IMR-90 (cell line): Measurements from ENCODE around the gene NRDC. TPM values are rescaled to one million over a fixed set of nuclear protein-coding genes. Genes with fewer than 3 reads are reported as not detected.

Source experiments
- ATAC-seq: fragments of 200-7000 bp; cut with Tn5 transposase; 2 replicates; pipeline ENCODE4 v1.9.1; 2020; ENCODE audit warnings: low read depth, mild to moderate bottlenecking, moderate library complexity
- BruUV-seq: library from RNA; stranded (reverse); fragments of 400-500 nt; replicated peaks from 2 replicates; lab custom pipeline; 2021; lab: Mats Ljungman, UMichigan
- CTCF ChIA-PET: fragments of 300-600 bp; formaldehyde crosslinking; extraction: SDS; loops from one replicate; lab custom pipeline; 2021; ENCODE audit warnings: antibody characterized with exemption; lab: Yijun Ruan, JAX
- POLR2A ChIA-PET: fragments of 300-600 bp; sonication (Branson Sonifier 250); formaldehyde crosslinking; loops from one replicate; lab custom pipeline; 2022; ENCODE audit warnings: antibody characterized with exemption; ENCODE audit not compliant: unreplicated experiment; lab: Charles Lee
- DNase-seq: peaks from one replicate; pipeline ENCODE4 v3.0.0; 2013
- H2AFZ ChIP-seq: replicated peaks from 2 replicates; pipeline ENCODE3; 2013; ENCODE audit warnings: low read length, mild to moderate bottlenecking; ENCODE audit not compliant: poor library complexity
- H2AK5ac ChIP-seq: 2 replicates; pipeline ENCODE4 v1.6.1; 2013; ENCODE audit warnings: low read depth, low read length, inconsistent platforms
- H2AK9ac ChIP-seq: replicated peaks from 2 replicates; pipeline ENCODE3; 2013; ENCODE audit warnings: mild to moderate bottlenecking, low read depth, low read length, moderate library complexity; ENCODE audit not compliant: poor library complexity
- H2BK120ac ChIP-seq: 2 replicates; pipeline ENCODE4 v1.6.1; 2013; ENCODE audit warnings: low read depth, low read length, inconsistent platforms
- H2BK15ac ChIP-seq: 3 replicates; pipeline ENCODE4 v1.6.1; 2013; ENCODE audit warnings: low read depth, low read length, inconsistent platforms
- H2BK20ac ChIP-seq: 2 replicates; pipeline ENCODE4 v1.6.1; 2013; ENCODE audit warnings: low read depth, mild to moderate bottlenecking, inconsistent platforms, low read length, moderate library complexity
- H2BK5ac ChIP-seq: 2 replicates; pipeline ENCODE4 v1.6.1; 2013; ENCODE audit warnings: mild to moderate bottlenecking, low read depth, low read length, inconsistent platforms; ENCODE audit not compliant: poor library complexity, severe bottlenecking
- H3K14ac ChIP-seq: replicated peaks from 2 replicates; pipeline ENCODE4 v1.6.1; 2013; ENCODE audit warnings: low read depth, low read length, inconsistent platforms
- H3K18ac ChIP-seq: 2 replicates; pipeline ENCODE4 v1.6.1; 2013; ENCODE audit warnings: low read depth, low read length, control low read depth
- H3K23ac ChIP-seq: 2 replicates; pipeline ENCODE4 v1.6.1; 2013; ENCODE audit warnings: low read depth, low read length, inconsistent platforms
- H3K27ac ChIP-seq: 2 replicates; pipeline ENCODE4 v1.5.1; 2013; ENCODE audit warnings: mild to moderate bottlenecking, control low read depth, low read length; ENCODE audit not compliant: insufficient read depth
- H3K27me3 ChIP-seq: 2 replicates; pipeline ENCODE4 v1.6.1; 2013; ENCODE audit warnings: low read length; ENCODE audit not compliant: control insufficient read depth, insufficient read depth
- H3K36me3 ChIP-seq: 2 replicates; pipeline ENCODE4 v1.6.1; 2013; ENCODE audit warnings: low read length, mixed read lengths; ENCODE audit not compliant: control insufficient read depth, insufficient read depth
- H3K4ac ChIP-seq: 2 replicates; pipeline ENCODE4 v1.6.1; 2013; ENCODE audit warnings: low read depth, low read length, inconsistent platforms
- H3K4me1 ChIP-seq: 2 replicates; pipeline ENCODE4 v1.6.1; 2013; ENCODE audit warnings: low read length, mixed read lengths; ENCODE audit not compliant: control insufficient read depth, insufficient read depth
- H3K4me2 ChIP-seq: 2 replicates; pipeline ENCODE4 v1.6.1; 2013; ENCODE audit warnings: low read depth, mild to moderate bottlenecking, control low read depth, low read length, moderate library complexity
- H3K4me3 ChIP-seq: 2 replicates; pipeline ENCODE4 v1.5.1; 2013; ENCODE audit warnings: low read depth, mild to moderate bottlenecking, control low read depth, low read length, moderate library complexity; ENCODE audit not compliant: insufficient read depth
- H3K56ac ChIP-seq: 2 replicates; pipeline ENCODE4 v1.6.1; 2013; ENCODE audit warnings: low read length, inconsistent platforms; ENCODE audit not compliant: insufficient read depth; ENCODE audit errors: extremely low read depth
- H3K79me1 ChIP-seq, 2 experiments: 2 replicates each; pipeline ENCODE4 v1.6.1; 2013; ENCODE audit warnings: low read length in 2 of 2, inconsistent platforms in 1 of 2, low read depth in 1 of 2
- H3K9ac ChIP-seq: 2 replicates; pipeline ENCODE4 v1.6.1; 2013; ENCODE audit warnings: low read depth, low read length, control low read depth
- H3K9me1 ChIP-seq: 2 replicates; pipeline ENCODE4 v1.6.1; 2013; ENCODE audit warnings: low read length, inconsistent platforms; ENCODE audit not compliant: insufficient read depth
- H3K9me3 ChIP-seq: 2 replicates; pipeline ENCODE4 v1.6.1; 2013; ENCODE audit warnings: low read length; ENCODE audit not compliant: control insufficient read depth, insufficient read depth
- H4K20me1 ChIP-seq: 2 replicates; pipeline ENCODE4 v1.6.1; 2013; ENCODE audit warnings: low read length, inconsistent platforms; ENCODE audit not compliant: insufficient read depth
- H4K5ac ChIP-seq: 2 replicates; pipeline ENCODE4 v1.6.1; 2013; ENCODE audit warnings: mild to moderate bottlenecking, low read depth, low read length, control low read depth
- H4K8ac ChIP-seq, 2 experiments: 2 replicates each; pipeline ENCODE4 v1.6.1; 2013; ENCODE audit warnings: low read depth in 2 of 2, low read length in 2 of 2, control low read depth in 1 of 2, inconsistent platforms in 1 of 2
- H4K91ac ChIP-seq: 2 replicates; pipeline ENCODE4 v1.6.1; 2013; ENCODE audit warnings: low read depth, low read length, inconsistent platforms; ENCODE audit not compliant: insufficient read depth
- BHLHE40 ChIP-seq: fragments of 150-350 bp; IDR thresholded peaks from 2 replicates; pipeline ENCODE4 v1.6.1; 2016; ENCODE audit warnings: mild to moderate bottlenecking, low read depth, low read length
- CEBPB ChIP-seq: IDR thresholded peaks from 2 replicates; pipeline ENCODE4 v1.6.1; 2012; ENCODE audit warnings: low read depth, low read length, improper control_type of control experiment
- CTCF ChIP-seq: conservative IDR thresholded peaks from 2 replicates; pipeline ENCODE4 v1.5.1; 2012; ENCODE audit warnings: mild to moderate bottlenecking, low read depth, low read length, improper control_type of control experiment
- ELK1 ChIP-seq: fragments of 150-350 bp; IDR thresholded peaks from 2 replicates; pipeline ENCODE4 v1.6.1; 2016; ENCODE audit warnings: low read depth, mild to moderate bottlenecking, low read length, moderate library complexity, borderline replicate concordance
- MAFK ChIP-seq: IDR thresholded peaks from 2 replicates; pipeline ENCODE4 v1.6.1; 2012; ENCODE audit warnings: low read depth, low read length, improper control_type of control experiment
- NFE2L2 ChIP-seq: fragments of 150-350 bp; IDR thresholded peaks from 2 replicates; pipeline ENCODE4 v1.6.1; 2016; ENCODE audit warnings: low read depth, mild to moderate bottlenecking, low read length
- POLR2A ChIP-seq: IDR thresholded peaks from 2 replicates; pipeline ENCODE4 v1.6.1; 2012; ENCODE audit warnings: mild to moderate bottlenecking, low read depth, low read length
- RAD21 ChIP-seq: IDR thresholded peaks from 2 replicates; pipeline ENCODE4 v1.6.1; 2012; ENCODE audit warnings: low read length, improper control_type of control experiment
- RCOR1 ChIP-seq: IDR thresholded peaks from 2 replicates; pipeline ENCODE4 v1.6.1; 2012; ENCODE audit warnings: mild to moderate bottlenecking, low read length, improper control_type of control experiment; ENCODE audit not compliant: insufficient replicate concordance
- WGBS, 2 experiments: methylation state at CpG; one replicate each; pipeline versions ENCODE4 v1.1.5 to v1.1.7; 2013; ENCODE audit warnings: missing lambda C conversion rate in 2 of 2; ENCODE audit not compliant: insufficient read length in 1 of 2; ENCODE audit errors: extremely low coverage in 2 of 2; 5-methylcytosine and 5-hydroxymethylcytosine counted together
- dilution Hi-C: fragments of 300-500 bp; cut with HindIII; formaldehyde crosslinking; loops from one replicate; pipeline ENCODE4 v1.14.3; 2018; ENCODE audit warnings: low sequenced_read_pairs; ENCODE audit not compliant: unreplicated experiment
- in situ Hi-C: fragments of 300-500 bp; cut with MboI; formaldehyde crosslinking; loops from 3 replicates; pipeline ENCODE4 v1.14.3; 2019; ENCODE audit warnings: low sequenced_read_pairs, inconsistent platforms, mixed read lengths
- intact Hi-C: fragments of 100-400 bp; cut with micrococcal nuclease; formaldehyde crosslinking; loops from 2 replicates; pipeline ENCODE4 v1.10.0; 2022
- polyA plus RNA-seq, 3 experiments: library from polyadenylated mRNA; depleted of rRNA; stranded (reverse); fragments of >200 nt; gene quantifications; 2 replicates each; pipeline ENCODE4 v1.2.3, GENCODE V29; 2012; ENCODE audit warnings: low replicate concordance in 1 of 3
- total RNA-seq: library from RNA; depleted of rRNA; stranded (reverse); fragments of >200 nt; gene quantifications from 2 replicates; pipeline ENCODE4 v1.2.3, GENCODE V29; 2012
- TF ChIP-seq, protein P1 (sequence below): fragments of 150-350 bp; IDR thresholded peaks from 2 replicates; pipeline ENCODE4 v1.6.1; 2017; ENCODE audit warnings: mild to moderate bottlenecking, antibody characterized with exemption, low read length, low read depth

The NRDC gene
- total and polyA plus RNA-seq, 2 of the 4 experiments (the other 2 are of a cell fraction), result 75.8 to 84.7 TPM

DNA sequence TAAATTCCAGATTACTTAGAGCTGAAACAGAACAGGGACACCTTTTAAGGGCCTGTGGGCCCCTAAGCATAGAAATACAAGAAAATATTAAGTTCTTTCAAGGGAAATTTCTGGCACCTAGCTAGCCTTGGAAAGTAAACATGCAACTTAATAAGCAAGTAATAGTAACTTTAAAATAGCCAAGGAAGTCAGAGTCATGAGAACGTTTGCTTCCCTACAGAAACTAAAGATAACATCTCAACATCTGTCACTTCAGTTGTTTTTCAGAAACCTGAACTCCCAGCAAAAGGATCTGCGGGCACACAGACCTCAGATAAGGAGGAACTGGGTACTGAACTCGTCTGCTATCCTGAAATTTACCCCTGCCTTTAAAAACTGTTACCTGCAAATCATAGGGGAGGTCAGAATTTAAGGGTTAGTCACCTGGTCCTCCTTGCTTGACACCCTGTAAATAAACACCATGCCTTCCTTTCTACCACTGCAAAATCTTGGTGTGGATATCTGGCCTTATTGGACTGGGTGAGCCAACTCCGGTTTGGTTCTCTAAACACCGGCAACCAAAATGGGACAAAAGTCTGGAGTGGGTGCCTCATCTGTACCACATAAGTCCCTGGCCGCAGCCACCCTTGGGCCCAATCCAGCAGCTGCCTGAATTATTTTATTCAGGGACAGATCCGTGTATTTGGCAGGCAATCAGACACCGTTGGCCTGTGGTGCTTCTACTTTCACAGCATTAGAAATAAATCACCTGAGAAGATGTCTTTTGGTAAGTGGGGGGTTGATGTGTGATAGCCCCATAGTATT is 27.9 kb downstream of the NRDC start:
- in situ Hi-C loops (no loop called here), intact Hi-C loops (no loop called here), dilution Hi-C loops (no loop called here)
- ChIA-PET CTCF (no interaction called here), POLR2A (no interaction called here)
- H3K79me1 ChIP-seq, result peaks cover 38 to 63% of the 10 kb centered on the region in 2 experiments
- no peak overlapping the region for H2AFZ ChIP-seq
- BruUV-seq, result no TSS peak
- H3K23ac ChIP-seq, result no peak overlapping the region
- no peak overlapping the region for H3K14ac ChIP-seq
- no peak for TF ChIP-seq CEBPB
- TF ChIP-seq BHLHE40, result no peak
- TF ChIP-seq POLR2A, result no peak
- TF ChIP-seq CTCF, result no peak
- no peak for TF ChIP-seq MAFK
- no peak for TF ChIP-seq RCOR1
- TF ChIP-seq, protein P1, sequence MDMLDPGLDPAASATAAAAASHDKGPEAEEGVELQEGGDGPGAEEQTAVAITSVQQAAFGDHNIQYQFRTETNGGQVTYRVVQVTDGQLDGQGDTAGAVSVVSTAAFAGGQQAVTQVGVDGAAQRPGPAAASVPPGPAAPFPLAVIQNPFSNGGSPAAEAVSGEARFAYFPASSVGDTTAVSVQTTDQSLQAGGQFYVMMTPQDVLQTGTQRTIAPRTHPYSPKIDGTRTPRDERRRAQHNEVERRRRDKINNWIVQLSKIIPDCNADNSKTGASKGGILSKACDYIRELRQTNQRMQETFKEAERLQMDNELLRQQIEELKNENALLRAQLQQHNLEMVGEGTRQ, result no peak
- no peak for TF ChIP-seq NFE2L2
- no peak for TF ChIP-seq ELK1
- no peak for TF ChIP-seq RAD21
- no peak overlapping the region for H2BK15ac ChIP-seq
- H4K91ac ChIP-seq, result no peak overlapping the region
- H3K4ac ChIP-seq, result no peak overlapping the region
- H3K27ac ChIP-seq, result no peak overlapping the region
- no peak overlapping the region for H4K8ac ChIP-seq
- no peaks in the 10 kb centered on the region for H3K9me3 ChIP-seq
- no peak overlapping the region for H4K5ac ChIP-seq
- no peak overlapping the region for H3K56ac ChIP-seq
- H3K4me1 ChIP-seq, result no peaks in the 10 kb centered on the region
- no peak overlapping the region for H2AK5ac ChIP-seq
- no peak overlapping the region for H3K18ac ChIP-seq
- H2BK5ac ChIP-seq, result no peak overlapping the region
- H3K9me1 ChIP-seq, result no peaks in the 10 kb centered on the region
- 92% methylated on average over 2 of the region's 8 CpGs; no CpG with 5 or more reads in 1 of the 2 experiments for WGBS, 2 experiments
- H3K4me2 ChIP-seq, result no peak overlapping the region
- no peak for ATAC-seq
- no peak overlapping the region for H2BK20ac ChIP-seq
- H3K36me3 ChIP-seq, result peaks cover 9% of the 10 kb centered on the region
- peaks cover 7% of the 10 kb centered on the region; the same call in 1 of the 2 replicates for H4K20me1 ChIP-seq
- DNase-seq, result no peak
- H2BK120ac ChIP-seq, result no peak overlapping the region
- H3K4me3 ChIP-seq, result no peak overlapping the region
- H3K9ac ChIP-seq, result no peak overlapping the region
- no peaks in the 10 kb centered on the region for H3K27me3 ChIP-seq
- no peak overlapping the region for H2AK9ac ChIP-seq
